SKM-1 treated with dmso at 0.1 percent for 144 hours (cell line): ENCODE measurements around the gene FBXO41.
A peak's percentile ranks its signal among the peaks of the same experiment; 100 is the strongest.

Experiments
- DNase-seq: peaks from one replicate; lab custom pipeline; 2025; ENCODE audit not compliant: unreplicated experiment; lab: John Stamatoyannopoulos, UW

FBXO41 gene

GRCh38 chr2:73214120-73215035 lies 69.9 kb downstream of the FBXO41 start, which contains the start of gene SMYD5:
SMYD5 (plus strand) TSS chr2:73214245; CDS start chr2:73214267, 22 bp downstream.
- peak; percentile 76 for DNase-seq

- DNase-seq, result peak; percentile 60
Observed at GRCh38 chr2:73212448-73213176, 71.7 kb downstream of the FBXO41 start.

- DNase-seq, result no peak
Observed at GRCh38 chr2:73212098-73212447, 72.2 kb downstream of the FBXO41 start.

GRCh38 chr2:73210696-73211095 lies 73.6 kb downstream of the FBXO41 start:
- DNase-seq, result no peak

GRCh38 chr2:73210019-73210418 lies 74.3 kb downstream of the FBXO41 start:
- no peak for DNase-seq

- DNase-seq, result no peak
Observed at GRCh38 chr2:73208258-73208657, 76.0 kb downstream of the FBXO41 start.

- no peak for DNase-seq
Observed at GRCh38 chr2:73205611-73206010, 78.7 kb downstream of the FBXO41 start.
